ENCODE measurements around the gene UBR2. TPM values are rescaled to one million over a fixed set of nuclear protein-coding genes. Genes with fewer than 3 reads are reported as not detected.

The UBR2 gene
- total and polyA plus RNA-seq, 9 of the 15 experiments (the other 6 are each of a cell fraction or from before 2014, with no cell fraction given), result 9.1 to 38.9 (median 23.4) TPM

DNA sequence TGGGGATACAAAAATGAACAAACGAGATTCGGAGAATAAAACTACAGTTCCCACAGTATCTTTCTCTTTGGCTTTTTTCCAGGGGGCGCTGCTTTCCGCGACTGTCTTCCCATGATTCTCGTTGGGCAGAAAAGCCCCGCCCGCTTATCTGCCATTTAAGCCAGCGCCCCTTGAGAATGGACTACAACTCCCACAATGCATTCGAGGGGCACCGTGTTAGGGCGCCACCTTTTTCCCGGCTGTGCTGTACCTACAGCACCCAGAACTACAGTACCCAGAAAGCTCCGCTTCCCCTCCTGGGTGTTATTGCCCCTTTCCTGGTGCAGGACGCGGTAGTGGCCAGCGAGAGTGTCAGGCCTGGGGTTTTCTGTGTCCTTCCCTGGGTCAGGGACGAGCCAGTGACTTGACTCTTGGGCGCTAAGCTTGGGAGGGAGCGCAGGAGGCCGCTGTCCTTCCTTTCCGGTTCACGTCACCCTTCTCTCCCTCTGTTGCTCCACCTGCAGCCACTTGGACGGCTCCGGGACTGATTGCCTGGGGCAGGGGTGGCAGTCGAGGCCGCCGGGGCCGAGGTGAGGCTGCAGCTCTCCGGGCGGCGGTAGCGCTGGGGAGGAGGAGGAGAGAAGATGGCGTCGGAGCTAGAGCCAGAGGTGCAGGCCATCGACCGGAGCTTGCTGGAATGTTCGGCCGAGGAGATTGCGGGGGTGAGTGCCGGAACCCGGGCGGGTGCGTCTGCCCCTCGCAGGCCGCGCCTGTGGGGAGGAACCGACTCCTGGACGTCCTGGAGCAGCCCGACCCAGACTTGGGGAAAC is at the start of gene UBR2 (continued):
- TF ChIP-seq MEIS2 (IDR thresholded peaks at IDR 0.05; ENCODE audit: partially characterized antibody) (no peak), PTRF (tag; IDR thresholded peaks at IDR 0.05) (no peak), CHCHD3 (CRISPR knock-in tag; IDR thresholded peaks at IDR 0.05) (0 out of 2 replicates have a peak, but pooled peaks have one; percentile 37), ZBTB17 (CRISPR knock-in tag; IDR thresholded peaks at IDR 0.05) (peak; percentile 48; the same call in 1 of the 2 replicates), ZNF695 (CRISPR knock-in tag; IDR thresholded peaks at IDR 0.05) (no peak), RB1 (IDR thresholded peaks at IDR 0.05; ENCODE audit: low read depth) (no peak; the same call in 1 of the 2 replicates), BACH1 (tag; IDR thresholded peaks at IDR 0.05) (peak; percentile 82; the same call in 1 of the 2 replicates), POLR3G (IDR thresholded peaks at IDR 0.05; ENCODE audit: extremely low read depth, insufficient read length, insufficient replicate concordance) (no peak), YY1 (IDR thresholded peaks at IDR 0.05; ENCODE audit: borderline replicate concordance in 1 of 3, control insufficient read depth in 1 of 3, extremely low read depth in 1 of 3, insufficient read depth in 3 of 3, insufficient read length in 1 of 3, insufficient replicate concordance in 2 of 3, low read depth in 1 of 3, low read length in 2 of 3) (peak; percentile 61 to 90 (median 81)), HOXB6 (CRISPR knock-in tag; IDR thresholded peaks at IDR 0.05; ENCODE audit: borderline replicate concordance) (no peak), SNRNP70 (optimal IDR thresholded peaks at IDR 0.05; ENCODE audit: low read depth, low read length) (no peak), ARID1B (IDR thresholded peaks at IDR 0.05) (peak; percentile 48; the same call in 1 of the 2 replicates), ZNF224 (CRISPR knock-in tag; IDR thresholded peaks at IDR 0.05) (no peak), POLR2A (conservative IDR thresholded peaks at IDR 0.05) (peak; percentile 95), JUNB (CRISPR knock-in tag; conservative IDR thresholded peaks at IDR 0.05) (no peak; the same call in 1 of the 2 replicates), HDAC2 (IDR thresholded peaks at IDR 0.05) (0 out of 2 replicates have a peak, but pooled peaks have one; percentile 28), GABPB1 (CRISPR knock-in tag; IDR thresholded peaks at IDR 0.05) (peak; percentile 91)
- TF ChIP-seq, protein P1, sequence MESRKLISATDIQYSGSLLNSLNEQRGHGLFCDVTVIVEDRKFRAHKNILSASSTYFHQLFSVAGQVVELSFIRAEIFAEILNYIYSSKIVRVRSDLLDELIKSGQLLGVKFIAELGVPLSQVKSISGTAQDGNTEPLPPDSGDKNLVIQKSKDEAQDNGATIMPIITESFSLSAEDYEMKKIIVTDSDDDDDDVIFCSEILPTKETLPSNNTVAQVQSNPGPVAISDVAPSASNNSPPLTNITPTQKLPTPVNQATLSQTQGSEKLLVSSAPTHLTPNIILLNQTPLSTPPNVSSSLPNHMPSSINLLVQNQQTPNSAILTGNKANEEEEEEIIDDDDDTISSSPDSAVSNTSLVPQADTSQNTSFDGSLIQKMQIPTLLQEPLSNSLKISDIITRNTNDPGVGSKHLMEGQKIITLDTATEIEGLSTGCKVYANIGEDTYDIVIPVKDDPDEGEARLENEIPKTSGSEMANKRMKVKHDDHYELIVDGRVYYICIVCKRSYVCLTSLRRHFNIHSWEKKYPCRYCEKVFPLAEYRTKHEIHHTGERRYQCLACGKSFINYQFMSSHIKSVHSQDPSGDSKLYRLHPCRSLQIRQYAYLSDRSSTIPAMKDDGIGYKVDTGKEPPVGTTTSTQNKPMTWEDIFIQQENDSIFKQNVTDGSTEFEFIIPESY (CRISPR knock-in tag; IDR thresholded peaks at IDR 0.05), result no peak
- TF ChIP-seq, protein P2, sequence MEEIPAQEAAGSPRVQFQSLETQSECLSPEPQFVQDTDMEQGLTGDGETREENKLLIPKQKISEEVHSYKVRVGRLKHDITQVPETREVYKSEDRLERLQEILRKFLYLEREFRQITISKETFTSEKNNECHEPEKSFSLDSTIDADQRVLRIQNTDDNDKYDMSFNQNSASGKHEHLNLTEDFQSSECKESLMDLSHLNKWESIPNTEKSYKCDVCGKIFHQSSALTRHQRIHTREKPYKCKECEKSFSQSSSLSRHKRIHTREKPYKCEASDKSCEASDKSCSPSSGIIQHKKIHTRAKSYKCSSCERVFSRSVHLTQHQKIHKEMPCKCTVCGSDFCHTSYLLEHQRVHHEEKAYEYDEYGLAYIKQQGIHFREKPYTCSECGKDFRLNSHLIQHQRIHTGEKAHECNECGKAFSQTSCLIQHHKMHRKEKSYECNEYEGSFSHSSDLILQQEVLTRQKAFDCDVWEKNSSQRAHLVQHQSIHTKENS (CRISPR knock-in tag; IDR thresholded peaks at IDR 0.05), result no peak; the same call in 1 of the 2 replicates
- TF ChIP-seq, protein P3, sequence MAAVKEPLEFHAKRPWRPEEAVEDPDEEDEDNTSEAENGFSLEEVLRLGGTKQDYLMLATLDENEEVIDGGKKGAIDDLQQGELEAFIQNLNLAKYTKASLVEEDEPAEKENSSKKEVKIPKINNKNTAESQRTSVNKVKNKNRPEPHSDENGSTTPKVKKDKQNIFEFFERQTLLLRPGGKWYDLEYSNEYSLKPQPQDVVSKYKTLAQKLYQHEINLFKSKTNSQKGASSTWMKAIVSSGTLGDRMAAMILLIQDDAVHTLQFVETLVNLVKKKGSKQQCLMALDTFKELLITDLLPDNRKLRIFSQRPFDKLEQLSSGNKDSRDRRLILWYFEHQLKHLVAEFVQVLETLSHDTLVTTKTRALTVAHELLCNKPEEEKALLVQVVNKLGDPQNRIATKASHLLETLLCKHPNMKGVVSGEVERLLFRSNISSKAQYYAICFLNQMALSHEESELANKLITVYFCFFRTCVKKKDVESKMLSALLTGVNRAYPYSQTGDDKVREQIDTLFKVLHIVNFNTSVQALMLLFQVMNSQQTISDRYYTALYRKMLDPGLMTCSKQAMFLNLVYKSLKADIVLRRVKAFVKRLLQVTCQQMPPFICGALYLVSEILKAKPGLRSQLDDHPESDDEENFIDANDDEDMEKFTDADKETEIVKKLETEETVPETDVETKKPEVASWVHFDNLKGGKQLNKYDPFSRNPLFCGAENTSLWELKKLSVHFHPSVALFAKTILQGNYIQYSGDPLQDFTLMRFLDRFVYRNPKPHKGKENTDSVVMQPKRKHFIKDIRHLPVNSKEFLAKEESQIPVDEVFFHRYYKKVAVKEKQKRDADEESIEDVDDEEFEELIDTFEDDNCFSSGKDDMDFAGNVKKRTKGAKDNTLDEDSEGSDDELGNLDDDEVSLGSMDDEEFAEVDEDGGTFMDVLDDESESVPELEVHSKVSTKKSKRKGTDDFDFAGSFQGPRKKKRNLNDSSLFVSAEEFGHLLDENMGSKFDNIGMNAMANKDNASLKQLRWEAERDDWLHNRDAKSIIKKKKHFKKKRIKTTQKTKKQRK (IDR thresholded peaks at IDR 0.05; ENCODE audit: borderline replicate concordance, low read depth, low read length), result no peak
